HL-60/S4 treated with phorbol 12-myristate 13-acetate at 8.2 ng/mL for 4 days and 3 days (cell line): Measurements from ENCODE around the gene FOXF1.

Experiments used
- in situ Hi-C: fragments of 300-500 bp; cut with MboI; formaldehyde crosslinking; loops from 2 replicates; pipeline ENCODE4 v1.15.0; 2022; ENCODE audit warnings: low sequenced_read_pairs

Gene FOXF1

DNA sequence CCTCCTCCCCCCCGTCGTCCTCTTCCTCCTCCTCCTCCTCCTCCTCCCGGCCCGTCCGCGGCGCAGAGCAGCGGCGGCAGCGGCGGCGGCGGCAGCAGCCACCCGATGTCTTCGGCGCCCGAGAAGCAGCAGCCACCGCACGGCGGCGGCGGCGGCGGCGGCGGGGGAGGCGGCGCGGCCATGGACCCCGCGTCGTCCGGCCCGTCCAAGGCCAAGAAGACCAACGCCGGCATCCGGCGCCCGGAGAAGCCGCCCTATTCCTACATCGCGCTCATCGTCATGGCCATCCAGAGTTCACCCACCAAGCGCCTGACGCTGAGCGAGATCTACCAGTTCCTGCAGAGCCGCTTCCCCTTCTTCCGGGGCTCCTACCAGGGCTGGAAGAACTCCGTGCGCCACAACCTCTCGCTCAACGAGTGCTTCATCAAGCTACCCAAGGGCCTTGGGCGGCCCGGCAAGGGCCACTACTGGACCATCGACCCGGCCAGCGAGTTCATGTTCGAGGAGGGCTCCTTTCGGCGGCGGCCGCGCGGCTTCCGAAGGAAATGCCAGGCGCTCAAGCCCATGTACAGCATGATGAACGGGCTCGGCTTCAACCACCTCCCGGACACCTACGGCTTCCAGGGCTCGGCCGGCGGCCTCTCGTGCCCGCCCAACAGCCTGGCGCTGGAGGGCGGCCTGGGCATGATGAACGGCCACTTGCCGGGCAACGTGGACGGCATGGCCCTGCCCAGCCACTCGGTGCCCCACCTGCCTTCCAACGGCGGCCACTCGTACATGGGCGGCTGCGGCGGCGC is at the start of gene FOXF1:
FOXF1 (plus strand) TSS at position 63 of the 797 bp plus-strand sequence; CDS start at position 106, 43 bp downstream.
- in situ Hi-C loops = loop anchor here (25.0 kb wide), 1 partner anchor 423 kb away; no protein-coding TSS in a partner anchor

DNA sequence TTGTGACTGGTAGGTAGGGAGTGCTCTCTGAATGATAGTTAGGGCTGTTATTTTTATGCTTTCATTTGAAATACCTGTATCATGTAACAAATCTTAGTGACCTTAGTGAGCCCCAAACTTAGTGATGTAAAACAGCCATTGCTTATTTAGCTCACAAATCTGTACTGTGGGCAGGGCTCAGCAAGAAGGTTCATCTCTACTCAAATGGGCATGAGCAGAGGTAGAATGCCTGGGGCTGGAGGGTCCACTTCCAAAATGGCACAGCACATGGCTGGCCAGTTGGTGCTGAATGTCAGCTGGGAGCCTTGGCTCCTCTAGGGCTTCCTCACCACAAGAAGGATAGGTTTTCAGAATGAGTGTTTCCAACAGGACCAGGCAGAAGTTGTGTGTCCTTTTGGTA is 49.3 kb upstream of the FOXF1 start:
- in situ Hi-C loops = no loop called here

DNA sequence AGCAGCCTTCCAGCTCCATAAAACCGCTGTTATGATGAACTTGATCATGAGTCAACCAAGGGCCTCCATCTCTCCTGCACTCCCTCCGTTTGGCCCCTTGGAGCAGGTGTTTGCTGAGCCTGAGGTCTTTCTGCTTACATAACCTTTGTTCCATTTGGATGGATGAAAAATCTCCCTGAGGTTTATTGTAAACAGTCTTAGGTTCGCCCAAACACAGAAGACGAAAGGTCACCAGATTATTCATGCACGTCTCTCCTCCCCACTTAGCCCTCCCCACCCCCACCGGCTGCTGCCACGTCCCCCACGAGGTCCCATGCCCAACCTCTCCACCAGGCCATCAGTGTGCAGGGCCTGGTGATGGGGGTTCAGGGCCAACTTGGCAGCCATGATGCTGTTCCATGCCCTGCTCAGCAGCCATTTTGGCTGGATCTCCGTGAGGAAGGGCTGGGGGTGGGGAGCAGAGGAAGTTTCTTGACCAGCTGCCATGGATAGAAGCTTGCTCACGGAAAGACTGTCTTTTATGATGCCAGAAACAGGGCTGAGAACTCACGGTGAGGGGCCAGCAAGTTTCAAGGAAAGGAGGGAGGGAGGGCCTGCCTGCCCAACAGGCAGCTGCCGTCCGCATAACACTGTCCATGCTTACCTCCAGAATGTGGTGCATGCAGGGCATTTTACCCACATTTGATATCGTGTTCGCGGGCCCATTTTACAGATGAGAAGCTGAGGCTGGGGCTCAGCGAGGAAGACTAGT is 47.8 kb upstream of the FOXF1 start:
- in situ Hi-C loops = no loop called here

DNA sequence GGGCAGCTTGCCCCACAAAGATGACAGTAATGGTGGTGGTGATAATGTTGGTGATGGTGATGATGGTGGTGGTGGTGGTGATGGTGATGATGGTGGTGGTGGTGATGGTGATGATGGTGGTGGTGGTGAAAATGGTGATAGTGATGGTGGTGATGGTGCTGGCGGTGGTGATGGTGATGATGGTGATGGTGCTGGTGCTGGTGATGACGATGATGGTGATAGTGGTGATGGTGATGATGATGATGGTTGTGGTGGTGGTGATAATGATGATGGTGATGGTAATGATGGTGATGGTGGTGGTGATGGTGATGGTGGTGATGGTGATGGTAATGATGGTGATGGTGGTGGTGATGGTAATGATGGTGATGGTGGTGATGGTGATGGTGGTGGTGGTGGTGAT is 46.3 kb upstream of the FOXF1 start:
- in situ Hi-C loops = no loop called here

DNA sequence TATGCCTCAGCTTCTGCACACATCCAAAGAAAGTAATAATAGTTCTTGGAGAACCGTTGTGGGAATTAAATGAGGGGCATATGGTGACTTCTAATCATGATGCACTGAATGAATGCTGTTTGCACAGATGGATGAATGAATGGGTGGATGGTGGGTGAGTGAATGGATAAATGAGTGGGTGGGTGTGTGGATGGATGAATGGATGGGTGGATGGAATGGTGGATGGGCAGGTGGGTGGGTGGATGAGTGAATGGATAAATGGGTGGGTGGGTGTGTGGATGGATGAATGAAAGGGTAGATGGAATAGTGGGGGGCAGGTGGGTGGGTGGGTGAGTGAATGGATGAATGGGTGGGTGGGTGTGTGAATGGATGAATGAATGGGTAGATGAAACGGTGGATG is 44.9 kb upstream of the FOXF1 start:
- in situ Hi-C loops = no loop called here

DNA sequence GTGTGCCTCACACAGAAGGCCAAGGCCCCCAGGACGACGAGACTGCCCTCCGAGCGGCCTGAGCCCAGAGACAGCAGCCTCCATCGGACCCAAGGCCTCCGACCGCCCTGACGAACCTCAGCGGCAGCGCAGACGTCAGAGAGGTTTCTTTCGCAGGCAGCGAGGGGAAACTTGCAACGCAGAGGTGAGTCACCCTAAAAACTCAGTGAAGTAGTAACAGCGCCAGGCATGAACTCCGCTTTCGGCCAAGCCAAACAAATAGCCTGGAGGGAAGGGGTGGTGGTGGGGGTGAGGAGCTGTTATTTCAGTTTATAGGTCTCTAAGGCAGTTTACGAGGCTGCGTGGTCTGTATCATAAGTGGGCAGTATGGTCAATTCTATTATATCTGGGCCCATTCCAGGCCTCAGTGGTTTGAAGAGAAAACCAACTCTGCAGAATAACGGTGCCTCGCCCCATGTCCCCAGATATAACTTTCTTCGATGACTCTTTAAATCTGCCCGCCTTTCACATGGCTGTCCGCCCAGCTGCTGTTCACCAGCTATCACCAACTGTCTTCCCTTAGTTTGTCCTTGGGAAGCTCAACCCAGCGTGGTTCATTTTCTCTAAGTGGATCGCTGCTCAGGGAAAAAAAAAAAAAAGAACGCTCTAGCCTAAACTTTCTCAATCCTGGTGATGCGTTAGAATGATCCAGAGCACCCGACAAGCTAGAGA is 43.5 kb upstream of the FOXF1 start:
- in situ Hi-C loops = no loop called here

DNA sequence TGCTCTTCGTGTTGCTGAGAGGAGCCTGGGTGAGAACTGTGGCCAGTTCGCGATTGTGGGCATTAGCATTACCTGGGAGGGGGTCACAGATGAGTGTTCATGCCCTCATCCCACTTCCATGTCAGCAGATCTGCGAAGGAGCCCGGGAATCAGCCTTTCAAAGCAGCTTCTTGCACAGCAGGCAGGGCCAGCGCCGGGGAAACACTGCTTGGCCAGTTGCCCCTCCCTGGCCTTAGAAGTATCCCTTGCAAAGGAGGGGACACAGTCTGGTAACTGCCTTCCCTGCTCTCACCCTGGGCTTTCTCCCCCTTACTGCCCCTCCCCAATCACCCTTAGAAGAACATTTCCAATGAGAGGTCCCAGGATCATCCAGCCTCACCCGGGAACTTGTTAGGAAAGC is 42.8 kb upstream of the FOXF1 start:
- in situ Hi-C loops = no loop called here

DNA sequence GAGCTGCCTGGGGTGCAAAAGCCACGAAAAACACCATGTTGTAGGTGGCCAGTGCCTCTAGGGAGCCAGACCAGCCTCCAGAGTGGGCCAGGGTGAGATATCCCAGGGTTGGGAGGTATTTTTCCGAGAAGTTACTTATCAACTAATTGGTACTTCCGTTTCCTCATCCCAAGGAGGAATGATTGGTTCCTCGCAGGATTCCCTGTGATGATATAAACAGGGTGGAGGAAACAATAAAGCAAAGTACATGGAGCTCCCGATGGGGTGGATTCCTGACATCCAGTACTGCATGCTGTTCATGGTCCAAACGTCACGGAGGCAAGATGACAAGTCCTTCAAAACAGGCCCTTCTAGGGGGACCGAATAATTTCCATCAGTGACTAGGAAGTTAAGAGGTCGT is 39.4 kb upstream of the FOXF1 start:
- in situ Hi-C loops = no loop called here

DNA sequence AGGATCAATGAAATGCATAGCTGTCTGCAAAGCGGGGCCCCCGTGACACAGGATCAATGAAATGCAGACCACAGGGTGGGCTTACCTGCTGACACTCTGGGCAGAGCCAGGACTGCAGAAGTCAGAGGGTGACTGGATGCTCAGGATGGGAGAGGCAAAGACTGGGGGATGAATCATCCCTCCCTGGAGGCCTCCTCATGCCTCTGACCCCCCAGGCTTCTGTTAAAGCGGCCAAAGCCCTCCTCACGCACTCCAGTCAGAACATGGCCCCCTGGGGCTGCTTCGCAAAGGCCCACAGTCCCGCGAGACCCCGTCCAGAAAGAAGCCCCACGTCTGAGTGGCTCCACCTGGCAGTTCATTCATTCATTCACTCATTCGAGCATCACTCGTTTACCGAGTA is 38.4 kb upstream of the FOXF1 start:
- in situ Hi-C loops = no loop called here

DNA sequence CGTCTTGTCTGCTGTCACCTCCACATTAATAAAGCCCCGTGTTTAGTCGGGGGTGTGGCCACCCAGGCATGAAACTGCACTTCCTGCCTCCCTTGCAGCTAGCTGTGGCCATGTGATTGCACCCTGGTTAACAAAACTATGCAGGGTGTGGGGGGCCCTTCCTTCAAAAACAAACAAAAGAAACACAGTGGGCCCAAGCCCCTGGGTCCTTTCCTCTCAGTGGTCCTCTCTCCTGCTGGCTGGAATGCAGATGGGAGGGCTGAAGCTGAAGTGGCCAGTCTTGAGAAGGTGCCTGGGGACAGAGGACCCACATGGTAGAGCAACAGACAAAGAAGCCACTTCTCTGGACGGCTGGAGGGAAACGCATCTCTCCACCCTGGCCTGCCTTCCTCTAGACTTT is 38.0 kb upstream of the FOXF1 start:
- in situ Hi-C loops = no loop called here

DNA sequence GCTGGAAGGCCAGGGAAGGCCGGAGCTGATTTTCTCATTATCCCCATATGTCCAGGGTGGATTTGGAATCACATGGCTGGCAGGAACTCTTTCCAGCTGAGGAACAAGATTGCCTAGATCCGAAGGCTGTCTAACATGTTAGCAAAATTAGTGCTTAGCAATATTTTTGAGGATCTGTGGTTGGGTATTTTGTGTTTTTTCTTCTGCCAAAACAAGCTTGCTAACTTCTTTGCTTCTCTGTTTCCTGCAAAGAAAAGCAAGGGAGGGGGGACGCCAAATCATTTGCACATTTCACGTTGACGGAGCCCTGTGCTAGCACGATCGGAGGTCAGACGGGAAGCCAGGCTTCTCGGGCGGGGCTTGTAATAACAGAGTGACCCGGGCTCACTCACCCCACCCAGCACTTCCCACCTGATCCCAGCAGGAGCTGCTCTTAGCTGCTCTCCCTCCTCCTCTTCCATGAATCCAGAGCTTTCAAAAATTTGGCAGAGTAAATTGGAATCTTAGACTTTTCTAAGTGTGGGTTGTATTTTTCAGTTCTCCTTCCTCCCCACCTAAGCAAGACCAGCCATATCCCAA is 33.3 kb upstream of the FOXF1 start:
- in situ Hi-C loops = no loop called here

DNA sequence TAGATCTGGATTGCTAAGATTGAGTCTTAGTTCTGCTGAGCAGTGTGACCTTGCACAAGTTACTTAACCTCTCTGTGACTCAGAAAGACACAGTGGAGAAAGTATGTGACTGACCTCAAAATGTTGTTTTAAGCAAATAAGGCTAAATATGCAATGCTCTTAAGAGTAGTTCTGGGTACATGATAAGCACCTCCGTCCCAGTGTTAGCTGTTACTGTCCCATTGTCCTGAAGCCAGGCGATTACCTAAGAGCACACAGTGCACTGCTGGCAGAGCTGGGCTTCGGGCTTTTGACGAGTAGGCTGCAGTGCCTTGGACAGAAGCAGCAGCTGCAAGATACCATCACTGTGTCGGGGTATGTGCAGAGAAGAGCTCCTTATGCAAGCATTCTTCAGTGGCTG is 32.7 kb upstream of the FOXF1 start:
- in situ Hi-C loops = no loop called here

DNA sequence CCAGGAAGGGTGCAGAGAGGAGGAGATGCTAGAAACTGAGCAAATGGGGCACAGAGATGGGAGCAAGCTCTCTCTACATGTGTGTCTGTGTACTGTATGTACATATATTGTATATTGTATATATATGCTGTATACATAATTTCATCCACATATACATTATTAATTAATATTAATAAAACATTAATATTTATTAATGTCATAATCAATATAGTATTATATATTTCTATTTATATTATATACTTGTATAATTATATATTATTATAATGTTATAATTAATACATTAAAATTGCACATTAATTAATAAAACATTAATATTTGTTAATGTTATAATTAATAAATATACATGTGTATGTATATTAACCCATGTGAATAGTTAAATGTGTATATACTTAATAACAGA is 31.5 kb upstream of the FOXF1 start:
- in situ Hi-C loops = no loop called here

DNA sequence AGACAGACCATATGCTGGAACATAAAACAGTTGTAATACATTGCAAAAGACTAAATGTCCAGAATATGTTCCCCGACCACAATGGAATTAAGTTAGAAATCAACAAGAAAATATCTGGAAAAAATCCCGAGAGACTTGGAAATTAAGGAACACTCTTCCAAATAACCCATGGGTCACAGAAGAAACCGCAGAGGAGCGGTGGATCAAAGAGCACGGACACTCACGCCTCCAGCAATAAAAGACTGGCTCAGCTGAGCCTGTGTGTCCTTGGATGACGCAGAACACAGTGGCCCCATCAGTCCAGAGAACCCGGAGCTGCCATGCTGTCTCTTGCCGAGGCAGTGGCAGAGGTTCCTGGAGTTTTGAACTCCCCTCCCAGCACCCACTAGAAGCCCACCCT is 30.9 kb upstream of the FOXF1 start:
- in situ Hi-C loops = no loop called here

DNA sequence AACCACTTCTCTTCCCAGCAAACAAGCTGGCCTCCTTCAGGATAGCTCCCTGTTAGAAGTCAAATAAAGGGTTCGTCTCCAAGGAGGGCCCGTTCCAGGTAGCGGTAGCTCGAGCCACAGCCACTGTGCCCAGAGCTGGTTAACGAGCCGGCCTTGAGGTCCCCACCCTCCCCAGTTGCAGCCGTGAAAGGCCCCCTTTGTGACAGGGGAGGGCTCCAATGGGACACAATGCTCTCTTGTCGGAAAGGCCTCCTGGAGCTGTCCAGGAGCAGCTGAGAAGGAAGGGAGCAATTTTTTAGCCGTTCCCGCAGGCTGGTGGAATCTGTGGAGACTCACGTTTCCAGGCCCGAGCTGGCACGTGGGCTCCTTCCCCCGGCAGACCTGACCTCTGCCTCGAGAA is 29.9 kb upstream of the FOXF1 start:
- in situ Hi-C loops = no loop called here

DNA sequence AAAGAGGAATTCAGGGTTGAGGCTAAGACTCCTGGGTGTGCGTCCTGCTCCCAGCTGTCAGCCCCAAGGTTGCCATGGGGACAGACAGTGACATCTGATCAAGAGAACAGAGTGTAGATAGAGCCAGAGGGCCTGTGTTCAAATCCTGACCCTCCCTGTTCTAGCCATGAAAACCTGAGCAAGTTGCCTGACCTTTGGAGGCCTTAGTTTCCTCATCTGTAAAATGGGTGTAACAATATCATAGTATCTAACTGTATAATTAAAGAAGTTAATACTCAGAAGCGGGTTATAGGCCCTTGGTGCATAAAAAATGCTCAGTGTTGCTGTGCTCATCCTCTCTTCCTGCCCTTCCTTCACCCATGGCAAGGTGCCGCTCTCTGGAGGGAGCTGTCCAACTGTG is 28.7 kb upstream of the FOXF1 start:
- in situ Hi-C loops = no loop called here

DNA sequence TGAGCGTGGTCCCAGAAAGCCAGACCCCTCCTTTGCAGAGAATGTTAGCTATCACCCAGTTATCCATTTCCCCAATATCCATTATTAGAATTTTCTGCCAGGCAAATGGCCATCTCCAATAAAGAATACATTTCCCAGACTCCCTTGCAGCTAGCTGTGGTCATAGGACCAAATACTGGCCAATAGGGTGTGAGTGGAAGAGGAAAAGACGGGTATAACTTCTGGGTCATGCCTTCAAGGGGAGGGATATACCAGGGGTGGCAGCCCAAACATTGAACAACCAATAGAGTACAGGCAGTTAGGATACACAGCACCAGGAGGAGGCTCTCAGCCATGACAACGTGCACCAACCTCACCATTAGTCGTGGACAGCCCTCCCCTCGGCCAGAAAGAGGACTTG is 26.1 kb upstream of the FOXF1 start:
- in situ Hi-C loops = no loop called here

DNA sequence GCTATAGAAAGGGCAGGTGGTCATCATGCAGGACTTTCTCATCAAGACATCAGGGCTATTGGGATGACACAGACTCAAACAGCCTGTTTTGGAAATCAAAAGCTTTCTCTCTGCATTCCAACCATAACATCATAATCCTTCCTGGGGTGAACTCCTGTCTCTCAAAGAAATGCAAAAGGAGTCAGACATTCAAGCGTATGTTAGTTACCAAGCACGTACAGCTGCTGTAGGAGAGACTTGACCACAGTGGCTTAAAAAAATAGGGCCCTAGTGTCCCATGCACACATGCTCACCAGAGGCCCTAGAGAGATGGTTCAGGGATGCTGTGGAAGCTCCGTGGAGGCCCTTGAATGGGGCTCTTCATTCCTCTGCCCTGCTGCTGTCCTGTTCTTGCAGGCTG is 24.6 kb upstream of the FOXF1 start:
- in situ Hi-C loops = no loop called here

DNA sequence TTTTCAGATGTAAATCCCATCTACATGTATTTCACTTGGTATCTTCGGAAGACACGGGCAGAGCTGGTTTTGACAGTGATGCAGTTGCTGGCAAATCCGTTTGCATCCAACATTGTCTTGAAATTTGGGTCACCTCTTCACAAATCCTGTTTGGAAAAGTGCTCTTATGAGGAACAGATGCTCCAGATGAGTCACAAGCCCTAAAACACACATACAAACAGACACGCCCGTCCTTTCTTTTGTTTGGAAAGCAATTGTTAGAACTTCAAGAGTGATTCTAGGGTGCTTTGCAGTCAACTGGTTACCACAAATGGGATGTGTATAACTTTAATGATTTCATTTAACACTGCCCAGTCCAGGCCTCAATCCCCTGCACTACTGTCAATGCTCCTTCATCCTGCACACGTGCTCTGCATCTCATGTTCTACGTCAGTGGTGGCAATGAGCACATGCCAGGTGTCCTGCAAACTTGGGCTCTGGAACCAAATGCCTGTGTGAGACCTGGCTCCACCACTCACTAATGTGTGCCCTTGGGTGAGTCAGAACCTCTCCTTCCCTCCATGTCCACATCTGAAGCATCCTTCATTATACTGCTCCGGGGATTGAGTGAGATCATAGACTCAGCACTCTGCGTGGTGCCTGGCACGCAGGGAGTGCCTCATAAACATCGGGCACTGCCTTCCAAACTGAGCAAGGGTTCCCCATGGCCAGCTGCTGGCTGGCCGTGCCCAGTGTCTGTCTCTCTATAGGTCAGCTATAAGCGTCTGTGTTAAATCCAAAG is 19.3 kb upstream of the FOXF1 start:
- in situ Hi-C loops = no loop called here

DNA sequence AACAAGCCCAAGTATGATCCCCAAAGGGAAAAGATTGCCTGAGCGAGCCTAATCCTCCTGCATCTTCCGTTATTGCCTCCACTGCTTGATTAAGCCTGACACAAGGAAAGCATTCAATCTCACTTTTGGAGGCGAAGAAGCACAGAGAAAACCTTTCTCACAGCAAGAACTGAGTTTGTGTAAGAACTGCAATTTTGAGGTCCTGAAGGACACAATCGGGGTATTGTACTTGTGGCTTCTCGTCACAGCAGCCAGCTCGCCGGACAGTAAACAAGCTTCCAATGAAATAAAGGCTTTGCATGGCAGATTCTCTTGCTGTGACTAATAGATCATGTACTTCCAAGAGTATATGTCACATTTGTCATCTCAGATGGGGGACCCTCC is 18.7 kb upstream of the FOXF1 start:
- in situ Hi-C loops = no loop called here
